HUDEP-2 (cell line): ENCODE data around the gene RRP9.

Source experiments
- DNase-seq, 76 experiments: peaks; one replicate each; lab custom pipeline; 2025; ENCODE audit not compliant: unreplicated experiment in 76 of 76; lab: John Stamatoyannopoulos, UW

RRP9 gene

DNA sequence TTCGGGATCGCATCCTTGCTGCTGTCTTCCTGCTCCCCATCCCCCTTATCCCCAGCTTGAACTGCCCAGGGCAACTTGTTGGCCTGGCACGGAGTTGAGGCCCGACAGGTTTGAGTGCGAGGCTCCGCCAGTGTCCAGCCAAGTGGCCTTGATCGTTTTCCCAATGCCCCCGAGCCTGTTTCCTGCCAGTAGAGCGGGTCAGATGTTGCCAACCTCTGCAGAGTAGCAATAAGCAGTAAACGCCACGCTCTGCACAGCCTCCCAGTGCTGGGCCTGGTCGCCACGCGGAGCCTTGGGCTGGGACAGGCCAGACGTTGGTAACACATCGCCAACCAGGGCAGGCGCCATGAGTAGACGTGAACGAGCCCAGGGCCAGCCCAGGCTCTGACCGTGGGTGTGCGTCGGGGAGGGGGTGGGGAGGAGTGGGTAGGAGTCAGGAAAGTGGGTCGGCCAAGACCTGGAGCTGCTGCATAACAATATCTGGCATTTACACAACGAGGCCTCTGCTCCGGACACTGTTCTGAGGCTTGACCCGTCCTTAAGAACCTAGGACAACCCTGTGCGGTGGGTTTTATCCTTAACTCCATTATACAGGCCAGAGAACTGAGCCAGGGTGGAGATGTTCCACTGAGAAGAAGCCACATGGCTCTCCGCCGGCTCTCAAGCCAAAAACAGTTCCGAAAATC is 32.7 kb upstream of the RRP9 start:
- DNase-seq = peak in 2 of 76 experiments; percentile 44 to 50

DNA sequence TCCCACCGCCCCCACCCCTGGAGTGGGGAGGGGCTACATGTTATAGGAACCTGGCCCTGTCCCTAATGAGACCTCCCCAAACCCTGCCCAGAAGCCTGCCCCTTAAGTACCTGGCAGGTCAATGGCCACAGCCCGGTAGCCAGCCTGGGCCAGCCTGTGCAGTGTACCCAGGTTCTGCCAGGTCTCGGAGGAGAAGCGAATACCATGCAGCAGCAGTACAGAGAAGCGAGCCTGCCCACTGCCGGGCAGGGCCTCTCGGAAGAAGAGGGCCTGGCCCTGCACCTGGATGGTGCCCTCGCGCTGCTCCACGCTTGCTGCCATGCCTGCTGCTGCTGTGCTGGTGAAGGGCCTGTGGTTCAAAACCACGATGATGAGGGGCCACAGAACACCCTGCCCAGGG is 29.6 kb upstream of the RRP9 start:
- DNase-seq = no peak

DNA sequence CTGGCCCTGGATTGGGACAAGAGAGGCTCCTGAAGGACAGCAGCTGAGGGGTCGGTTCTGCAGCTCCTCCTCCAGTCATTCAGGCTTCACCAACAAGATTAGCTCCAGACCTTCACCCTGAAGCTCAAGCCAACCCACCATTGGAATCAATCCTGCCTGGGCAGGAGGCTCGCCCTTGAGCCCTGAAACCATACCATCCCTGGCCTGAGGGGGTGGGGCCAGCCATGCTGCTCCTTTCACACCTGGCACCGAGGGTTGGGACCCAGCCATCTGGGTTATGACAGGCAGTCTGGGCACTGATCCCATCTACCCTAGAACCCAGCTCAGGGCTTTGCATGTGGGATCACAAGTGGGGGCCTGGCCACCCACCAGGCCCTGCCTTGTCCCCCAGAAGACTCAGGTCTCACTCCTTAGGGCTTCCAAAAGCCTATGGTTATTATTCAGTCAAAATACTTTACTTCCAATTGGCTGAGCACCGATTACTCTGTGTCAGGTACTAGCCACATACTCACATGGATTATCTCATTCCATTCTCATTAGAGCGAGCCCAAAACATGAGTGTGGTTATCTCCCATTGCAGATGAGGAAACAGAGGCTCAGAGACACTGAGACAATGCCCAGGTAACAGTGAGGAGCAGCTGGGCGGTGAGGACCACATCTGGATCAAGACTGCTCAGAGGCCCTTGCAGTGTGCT is 29.0 kb upstream of the RRP9 start:
- no peak for DNase-seq

DNA sequence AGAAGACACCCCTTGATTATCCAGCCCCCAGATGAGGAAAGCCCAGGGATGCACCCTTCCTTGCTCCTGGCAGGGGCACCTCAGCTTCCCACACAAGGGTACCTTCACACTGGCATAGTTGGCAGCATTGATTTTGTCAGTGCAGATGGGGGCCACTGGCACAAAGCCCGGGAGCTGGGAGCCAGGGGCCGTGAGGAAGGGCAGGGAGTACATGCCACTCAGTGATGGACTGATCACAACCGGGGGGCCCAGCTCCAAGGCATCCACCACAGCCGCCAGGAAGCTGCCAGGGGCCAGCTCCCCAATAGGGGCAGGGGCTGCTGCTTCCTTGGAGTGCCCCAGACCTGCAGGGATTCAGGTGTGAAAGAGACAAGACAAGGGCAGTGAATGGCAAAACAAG is 28.1 kb upstream of the RRP9 start:
- DNase-seq = no peak

DNA sequence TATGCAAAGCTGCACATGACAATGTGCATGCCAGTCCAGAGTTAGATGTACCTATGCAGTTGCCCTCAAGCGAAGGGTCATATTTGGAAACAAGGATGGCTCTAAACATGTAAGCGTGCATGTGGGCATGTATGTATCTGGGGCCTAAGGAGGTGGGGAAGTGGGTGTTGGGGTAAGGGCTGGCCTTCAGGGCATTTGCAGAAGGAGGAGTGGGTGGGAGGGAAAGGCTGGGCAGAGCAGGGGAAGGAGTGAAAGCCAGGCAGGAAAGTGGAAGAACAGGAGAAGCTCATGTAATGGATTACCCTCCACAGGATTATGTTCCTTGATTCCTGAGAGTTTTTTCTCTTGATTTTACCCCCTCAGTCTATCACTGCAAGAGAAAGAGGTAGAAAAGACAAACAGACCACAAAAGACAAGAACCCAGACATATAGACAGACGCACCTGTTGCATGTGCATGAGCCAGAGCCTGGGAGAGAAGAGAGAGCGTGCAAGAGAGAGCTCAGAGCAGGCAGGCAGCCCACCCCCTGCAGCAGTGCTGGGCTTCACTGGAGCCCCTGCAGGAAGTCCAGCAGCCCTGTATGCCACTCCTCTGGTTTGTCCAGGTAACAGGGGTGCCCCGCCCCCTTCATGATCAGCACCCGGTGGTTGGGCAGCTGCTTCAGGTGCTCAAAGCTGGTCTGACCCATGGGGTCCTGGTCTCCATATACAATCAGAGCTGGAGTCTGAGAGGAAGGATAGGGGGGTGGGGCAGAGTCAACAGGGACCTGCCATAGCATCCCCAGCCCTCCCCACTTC is 27.4 kb upstream of the RRP9 start:
- no peak for DNase-seq

DNA sequence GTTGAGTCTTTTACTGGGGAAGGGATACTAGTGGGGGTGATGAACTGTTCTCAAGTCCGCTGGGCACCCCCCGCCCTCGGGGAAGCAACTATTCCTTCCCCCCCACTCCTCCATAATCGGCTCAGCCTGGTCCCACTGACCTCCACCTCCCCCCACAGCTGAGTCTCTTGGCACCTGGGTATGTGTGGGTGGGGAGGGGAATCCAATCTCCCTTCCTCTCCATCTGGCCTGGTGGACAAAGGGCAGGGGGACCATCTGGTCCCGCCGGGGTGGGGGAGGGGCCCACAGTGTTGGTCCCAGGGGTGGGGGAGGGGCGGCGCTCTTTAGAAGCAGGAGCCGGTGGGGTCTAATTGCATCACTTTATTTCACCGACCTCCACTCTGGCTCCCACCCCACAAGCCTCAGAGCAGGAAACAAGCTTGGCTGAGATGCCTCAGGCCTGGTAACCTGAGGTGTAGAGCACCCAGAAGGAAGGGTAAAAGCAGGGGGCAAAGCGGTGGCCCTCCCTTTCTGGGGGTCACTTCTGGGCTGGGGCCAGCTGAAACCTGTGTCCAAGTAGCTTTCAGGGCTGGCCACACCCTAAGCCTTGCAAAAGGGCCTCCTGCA is 26.6 kb upstream of the RRP9 start:
- DNase-seq = no peak

DNA sequence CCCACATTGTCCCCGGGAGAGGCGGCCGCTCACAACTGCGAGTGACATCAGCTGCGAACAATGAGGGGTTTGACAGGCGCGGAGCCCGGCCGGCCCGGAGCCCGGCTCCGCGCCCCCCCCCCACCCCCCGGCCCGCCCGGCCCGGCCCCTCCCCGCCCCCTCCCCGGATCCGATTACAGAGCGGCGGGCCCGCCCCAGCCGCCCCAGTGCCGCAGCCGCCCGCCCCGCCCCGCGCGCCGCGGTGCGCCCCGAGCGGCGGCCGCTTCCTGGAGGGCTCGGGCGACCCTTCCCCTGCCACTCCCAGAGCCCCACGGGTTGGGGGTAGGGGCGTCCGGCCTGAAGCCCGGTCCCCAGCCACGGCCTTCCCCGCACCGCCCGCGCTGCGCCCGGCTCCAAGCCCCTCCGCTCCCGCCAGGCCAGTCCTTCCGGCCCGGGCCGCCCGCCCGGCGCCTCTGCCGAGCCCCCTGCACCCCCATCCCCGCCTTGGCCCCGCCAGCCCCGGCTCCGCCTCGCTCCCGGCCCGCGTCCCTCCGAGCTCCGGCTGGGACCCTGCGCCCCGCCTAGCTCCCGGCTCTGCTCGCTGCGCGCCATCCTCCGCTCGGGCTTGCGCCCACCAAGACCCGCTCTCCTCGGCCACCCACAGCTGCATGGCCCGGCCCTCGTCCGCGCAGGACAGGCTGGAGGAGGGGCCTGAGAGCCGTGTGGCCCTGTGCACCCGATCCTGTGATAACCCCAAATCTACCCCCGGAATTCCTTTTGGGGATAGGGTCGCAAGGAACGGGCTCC is 25.9 kb upstream of the RRP9 start, which contains the start of gene PCBP4:
Gene PCBP4 (minus strand): TSS at position 71 of the 786 bp plus-strand sequence. CDS start 6,214 bp downstream, outside the sequence.
- DNase-seq = peak in 1 of 76 experiments; percentile 26

DNA sequence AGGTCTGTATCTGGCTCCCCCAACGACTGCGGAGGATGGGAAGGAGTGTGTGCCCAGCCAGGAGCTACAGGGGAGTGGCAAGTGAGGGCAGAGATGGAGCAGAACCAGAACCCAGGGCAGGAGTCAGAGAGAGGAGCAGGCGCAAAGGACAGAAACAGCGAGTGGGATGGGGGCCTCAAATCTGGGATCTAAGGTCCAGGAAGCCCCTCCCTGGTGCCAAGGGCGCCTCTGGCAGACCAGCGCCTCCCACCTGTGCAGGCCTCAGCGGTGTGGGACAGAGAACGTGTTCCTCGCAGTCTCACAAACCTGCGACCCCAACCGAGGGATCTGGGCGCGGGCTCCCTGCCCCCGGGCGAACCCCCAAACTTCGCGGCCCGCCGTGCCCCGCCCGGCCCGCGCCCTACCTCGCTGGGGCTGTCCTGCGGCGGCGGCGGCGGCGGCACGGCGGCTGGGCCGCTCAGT is 25.2 kb upstream of the RRP9 start:
- no peak for DNase-seq

DNA sequence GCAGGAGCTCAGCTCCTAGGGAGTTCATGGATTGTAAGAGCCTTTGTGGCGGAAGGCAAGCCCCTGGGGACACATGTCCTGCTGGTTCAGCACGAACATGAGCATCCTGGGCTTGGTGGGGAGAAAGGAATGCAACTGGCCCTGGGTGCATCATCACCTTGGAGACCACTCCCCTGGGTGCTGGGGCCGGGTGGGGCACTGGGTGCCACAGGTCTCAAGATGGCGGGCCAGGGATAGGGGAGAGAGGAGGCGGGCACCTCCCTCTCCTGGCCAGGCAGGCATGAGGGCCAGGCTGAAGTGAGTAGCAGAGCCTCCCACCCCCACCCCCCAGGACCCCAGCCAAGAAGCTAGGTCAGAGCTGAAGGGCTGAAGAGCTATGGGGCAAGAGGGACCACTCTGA is 24.8 kb upstream of the RRP9 start:
- no peak for DNase-seq

DNA sequence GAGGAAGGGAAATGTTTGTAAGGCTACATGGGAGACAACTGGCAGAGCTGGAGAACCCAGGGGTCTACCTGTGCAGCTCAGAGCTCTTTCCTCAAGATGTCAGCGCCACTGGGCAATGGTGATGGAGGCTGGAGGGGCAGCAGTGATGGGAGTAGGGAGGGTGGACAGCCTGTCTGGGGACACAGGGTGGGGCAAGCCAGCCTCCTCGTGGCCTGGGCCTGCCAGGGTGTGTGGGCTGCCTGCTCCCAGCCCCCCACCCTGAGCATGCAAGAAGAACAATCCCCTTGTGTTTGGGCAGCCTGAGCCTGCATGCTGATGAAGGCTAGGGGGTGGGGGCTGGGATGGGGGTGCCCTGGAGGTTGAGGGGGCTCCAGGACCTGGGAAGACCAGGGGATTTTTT is 24.3 kb upstream of the RRP9 start:
- DNase-seq = no peak

DNA sequence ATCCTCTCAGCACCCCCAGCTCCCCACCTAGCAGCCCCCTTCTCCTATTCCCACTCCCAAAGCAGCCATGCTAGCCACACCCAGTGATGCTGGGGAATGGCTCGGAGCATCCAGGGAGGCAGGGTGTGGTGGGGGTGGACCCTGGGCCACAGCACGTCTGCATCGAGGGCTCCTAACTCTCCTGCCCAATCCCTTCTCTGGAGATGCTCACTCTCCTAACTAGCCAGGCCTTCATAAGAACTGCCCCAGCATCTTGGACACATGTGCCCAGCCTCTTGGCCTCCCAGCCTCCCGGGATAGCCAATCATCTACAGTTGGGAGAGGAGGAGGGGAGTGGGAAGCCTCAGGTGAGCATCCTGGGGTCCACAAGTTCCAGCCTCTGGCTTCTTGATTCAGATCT is 22.8 kb upstream of the RRP9 start:
- no peak for DNase-seq

DNA sequence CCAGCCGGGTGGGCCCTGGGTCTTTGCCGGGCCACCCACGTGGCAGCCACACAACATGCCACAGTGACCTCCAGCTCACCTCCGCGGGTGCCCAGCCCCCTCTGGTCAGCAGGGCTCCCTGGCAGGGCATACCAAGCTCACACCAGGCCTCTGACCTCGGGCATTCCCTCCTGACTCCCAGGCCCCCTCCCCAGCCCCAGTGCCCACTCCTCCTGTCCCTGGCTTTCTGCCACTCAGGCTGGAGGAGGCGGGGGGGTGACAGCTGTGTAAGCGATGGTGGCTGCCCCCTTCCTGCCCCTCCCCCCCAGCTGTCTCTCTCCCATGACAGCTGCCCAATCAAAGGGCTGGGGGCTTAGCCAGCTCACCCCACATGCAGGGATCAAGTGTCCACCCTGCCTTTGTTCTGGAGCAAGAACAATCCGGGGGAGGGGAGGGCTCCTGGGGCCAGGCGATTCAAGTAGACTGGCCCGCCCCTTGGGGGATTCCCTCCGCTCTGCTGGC is 22.3 kb upstream of the RRP9 start:
- no peak for DNase-seq

DNA sequence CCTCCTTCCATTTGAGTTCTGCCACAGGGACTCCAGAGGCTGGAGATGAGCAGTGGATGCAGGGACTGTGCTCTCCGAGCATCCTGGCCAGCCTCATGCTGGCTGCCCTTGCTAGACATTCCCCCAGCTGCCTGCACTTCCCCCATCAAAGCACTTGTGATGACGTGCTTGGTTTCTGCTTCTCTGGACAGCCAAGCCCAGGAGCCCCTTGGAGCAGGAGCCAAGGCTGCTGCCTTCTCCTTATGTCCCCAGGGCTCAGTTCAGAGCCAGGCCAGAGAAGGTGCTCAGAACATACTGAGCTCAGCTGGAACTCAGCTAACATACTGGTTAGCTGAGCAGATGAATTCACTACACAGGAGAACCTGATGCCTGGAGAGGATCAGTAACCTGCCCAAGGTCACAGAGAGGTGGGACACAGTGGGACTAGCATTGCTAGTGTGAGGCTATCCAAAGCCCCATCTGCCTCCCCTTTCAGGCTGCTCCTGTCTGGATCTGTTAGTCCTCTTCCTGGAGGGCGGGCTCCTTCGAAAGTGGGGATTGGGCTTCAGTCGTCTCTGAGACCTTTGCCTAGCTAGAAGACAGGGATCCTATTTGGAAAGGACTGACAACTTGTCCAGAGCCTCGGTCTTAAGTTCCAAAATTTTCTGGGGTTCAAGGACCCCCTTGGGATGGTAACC is 21.3 kb upstream of the RRP9 start:
- DNase-seq = no peak

DNA sequence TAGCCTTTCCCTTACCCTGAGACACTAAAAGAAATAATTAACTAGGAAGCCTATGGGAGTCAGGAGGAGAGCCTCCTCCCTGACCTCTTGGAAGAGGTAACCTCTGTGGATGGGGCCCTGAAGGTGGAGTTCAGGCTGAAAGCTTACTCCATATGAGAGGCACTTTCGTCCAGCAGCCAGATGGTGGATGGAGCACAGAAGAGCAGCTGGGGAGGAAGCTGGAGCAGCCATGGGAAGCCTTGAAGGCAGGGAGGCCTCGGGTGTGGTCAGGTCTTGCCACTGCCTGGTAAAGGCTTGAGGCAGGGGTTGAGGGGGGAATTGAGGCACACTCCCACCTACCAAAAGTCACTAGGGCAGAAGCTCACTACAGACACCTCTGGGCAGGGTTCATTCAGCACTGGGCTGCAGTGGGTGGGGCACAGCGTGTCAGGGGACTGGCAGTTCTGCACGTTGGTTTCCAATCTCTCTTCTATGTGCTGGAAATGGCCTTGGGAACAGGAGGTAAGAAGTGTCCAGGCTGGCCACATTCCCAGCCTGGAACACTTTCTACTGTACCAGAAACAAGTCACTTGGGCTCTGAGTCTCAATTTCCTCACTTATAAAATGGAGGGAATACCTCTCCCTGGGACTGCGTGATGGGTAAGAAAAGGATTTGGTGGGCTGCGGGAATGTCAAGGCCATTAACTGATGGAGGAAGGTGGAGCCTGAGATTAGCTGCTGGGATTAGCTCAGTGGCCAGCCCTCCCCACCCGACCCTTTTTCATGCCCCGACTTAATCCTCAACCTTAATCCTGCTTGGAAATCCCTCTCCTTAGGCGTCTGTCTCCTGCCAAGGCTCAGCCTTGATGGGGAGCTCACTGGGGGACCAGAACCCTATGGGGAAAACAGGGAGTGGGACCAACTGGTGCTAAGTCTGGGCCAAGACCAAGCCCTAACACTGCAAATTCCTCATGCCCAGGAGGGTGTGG is 20.2 kb upstream of the RRP9 start:
- DNase-seq = no peak

DNA sequence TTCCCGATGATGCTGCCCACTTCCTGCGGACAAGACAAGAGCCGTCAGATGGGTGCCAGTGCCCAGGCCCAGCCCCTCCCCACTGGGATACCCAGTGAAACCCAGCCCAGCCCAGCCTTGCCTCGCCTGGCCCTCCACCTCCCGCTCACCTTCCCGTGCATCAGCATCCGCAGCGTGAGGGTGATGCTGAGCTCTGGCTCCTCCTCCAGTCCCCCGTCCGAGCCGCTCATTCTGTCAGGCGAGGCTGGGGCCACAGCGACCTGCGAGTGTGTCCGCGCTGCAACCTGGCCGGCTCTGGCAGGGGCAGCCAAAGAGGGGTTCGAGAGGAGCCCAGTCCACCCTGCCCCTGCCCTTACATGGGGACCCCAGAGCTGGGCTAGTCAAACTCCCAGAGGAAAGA is 19.3 kb upstream of the RRP9 start:
- DNase-seq = no peak

DNA sequence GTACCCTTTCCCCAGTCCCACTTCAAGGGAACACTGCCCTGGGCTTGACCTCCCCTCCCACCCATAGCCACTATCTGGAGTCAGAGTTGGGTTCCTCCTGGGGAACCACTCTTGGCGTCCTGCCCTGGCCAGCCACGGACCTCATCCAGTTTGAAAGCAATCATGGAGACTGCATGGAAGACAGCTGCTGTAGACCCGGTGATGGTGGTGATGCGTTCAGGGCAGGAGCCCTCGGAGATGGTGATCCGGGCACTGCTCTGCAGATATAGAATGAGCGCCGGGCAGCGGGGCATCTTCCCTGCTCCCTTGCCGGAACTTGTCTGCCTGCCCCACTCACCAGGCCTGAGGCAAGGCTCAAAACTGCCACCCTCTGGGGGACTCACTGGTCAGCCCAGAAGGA is 18.7 kb upstream of the RRP9 start:
- no peak for DNase-seq

DNA sequence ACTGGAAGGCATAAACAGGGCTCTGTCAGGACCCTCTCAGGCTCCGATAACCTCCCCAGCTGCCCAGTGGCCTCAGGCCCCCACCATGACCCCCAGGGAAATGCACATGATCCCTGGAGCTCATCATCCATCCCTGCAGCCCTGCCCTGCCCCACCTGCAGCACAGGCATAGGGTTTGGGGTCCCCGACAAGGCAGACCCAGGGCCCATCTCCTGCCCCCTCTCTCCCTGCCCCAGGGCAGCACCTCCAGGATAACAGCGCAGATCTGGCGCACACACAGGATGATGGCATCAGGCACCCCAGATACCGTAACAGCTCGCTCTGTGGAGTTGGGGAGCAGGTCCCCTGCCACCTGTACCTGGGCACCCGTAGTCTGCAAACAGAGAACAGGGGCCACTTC is 17.9 kb upstream of the RRP9 start:
- DNase-seq = no peak
